ENCODE measurements around the gene BAX. TPM values are rescaled to one million over a fixed set of nuclear protein-coding genes. Genes with fewer than 3 reads are reported as not detected.
A peak's percentile ranks its signal among the peaks of the same experiment; 100 is the strongest.
"Not testable (repeated sequence)": the region's sequence is repeated elsewhere in the genome, so short reads cannot be mapped to it uniquely, and the experiment has no call there.

The BAX gene
- polyA plus RNA-seq, 4 donors: 138 to 199 (median 162) TPM

GRCh38 chr19:48913114-48913889 is 41.4 kb upstream of the BAX start:
- Histone ChIP-seq H3K9me3 (ENCODE audit: control insufficient read depth in 2 of 2, insufficient read depth in 1 of 2, low read depth in 1 of 2, low read length in 1 of 2) (no peaks in the 10 kb centered on the region), H3K27ac (ENCODE audit: low read depth in 1 of 3, low read length in 2 of 3) (no peak overlapping the region), H3K27me3 (ENCODE audit: control insufficient read depth in 3 of 3, insufficient read depth in 3 of 3, low read length in 3 of 3) (no peaks in the 10 kb centered on the region), H3K4me1 (ENCODE audit: control insufficient read depth in 3 of 3, insufficient read depth in 2 of 3, low read depth in 1 of 3, low read length in 2 of 3) (peaks cover 0 to 5% (median 0%) of the 10 kb centered on the region in 3 donors), H3K4me3 (ENCODE audit: low read depth in 1 of 3, low read length in 3 of 3) (no peak overlapping the region), H3K36me3 (ENCODE audit: control insufficient read depth in 3 of 3, insufficient read depth in 2 of 3, low read depth in 1 of 3, low read length in 3 of 3) (peaks cover 22 to 98% (median 26%) of the 10 kb centered on the region in 3 donors)
- WGBS, 3 donors: 92 to 94% (median 93%) methylated on average over 9 of the region's 9 CpGs
- no peak for DNase-seq
- no peak for FAIRE-seq

GRCh38 chr19:48914181-48914580 is 40.5 kb upstream of the BAX start:
- Histone ChIP-seq H3K27ac (ENCODE audit: low read depth in 1 of 3, low read length in 2 of 3) (no peak overlapping the region), H3K36me3 (ENCODE audit: control insufficient read depth in 3 of 3, insufficient read depth in 2 of 3, low read depth in 1 of 3, low read length in 3 of 3) (peaks cover 24 to 98% (median 33%) of the 10 kb centered on the region in 3 donors), H3K4me1 (ENCODE audit: control insufficient read depth in 3 of 3, insufficient read depth in 2 of 3, low read depth in 1 of 3, low read length in 2 of 3) (no peaks in the 10 kb centered on the region), H3K9me3 (ENCODE audit: control insufficient read depth in 2 of 2, insufficient read depth in 1 of 2, low read depth in 1 of 2, low read length in 1 of 2) (no peaks in the 10 kb centered on the region), H3K4me3 (ENCODE audit: low read depth in 1 of 3, low read length in 3 of 3) (no peak overlapping the region), H3K27me3 (ENCODE audit: control insufficient read depth in 3 of 3, insufficient read depth in 3 of 3, low read length in 3 of 3) (no peaks in the 10 kb centered on the region)
- DNase-seq: no peak
- WGBS, 3 donors: 94 to 97% (median 95%) methylated on average over 8 of the region's 8 CpGs
- FAIRE-seq: no peak

GRCh38 chr19:48915757-48916156 is 38.9 kb upstream of the BAX start:
- Histone ChIP-seq H3K36me3 (ENCODE audit: control insufficient read depth in 3 of 3, insufficient read depth in 2 of 3, low read depth in 1 of 3, low read length in 3 of 3) (peaks cover 19 to 96% (median 27%) of the 10 kb centered on the region in 3 donors), H3K9me3 (ENCODE audit: control insufficient read depth in 2 of 2, insufficient read depth in 1 of 2, low read depth in 1 of 2, low read length in 1 of 2) (no peaks in the 10 kb centered on the region), H3K27ac (ENCODE audit: low read depth in 1 of 3, low read length in 2 of 3) (no peak overlapping the region), H3K27me3 (ENCODE audit: control insufficient read depth in 3 of 3, insufficient read depth in 3 of 3, low read length in 3 of 3) (no peaks in the 10 kb centered on the region), H3K4me3 (ENCODE audit: low read depth in 1 of 3, low read length in 3 of 3) (no peak overlapping the region), H3K4me1 (ENCODE audit: control insufficient read depth in 3 of 3, insufficient read depth in 2 of 3, low read depth in 1 of 3, low read length in 2 of 3) (no peaks in the 10 kb centered on the region)
- no peak for DNase-seq
- 87 to 92% (median 88%) methylated on average over 8 of the region's 8 CpGs for WGBS, 3 donors
- FAIRE-seq: no peak

GRCh38 chr19:48918071-48918470 is 36.6 kb upstream of the BAX start:
- peaks cover 18 to 95% (median 33%) of the 10 kb centered on the region in 3 donors for H3K36me3 ChIP-seq (ENCODE audit: control insufficient read depth in 3 of 3, insufficient read depth in 2 of 3, low read depth in 1 of 3, low read length in 3 of 3)
- no peak overlapping the region for H3K27ac ChIP-seq (ENCODE audit: low read depth in 1 of 3, low read length in 2 of 3)
- WGBS, 3 donors: 72 to 90% (median 80%) methylated on average over 6 of the region's 6 CpGs
- H3K27me3 ChIP-seq (ENCODE audit: control insufficient read depth in 3 of 3, insufficient read depth in 3 of 3, low read length in 3 of 3): no peaks in the 10 kb centered on the region
- H3K4me3 ChIP-seq (ENCODE audit: low read depth in 1 of 3, low read length in 3 of 3): no peak overlapping the region
- H3K9me3 ChIP-seq (ENCODE audit: control insufficient read depth in 2 of 2, insufficient read depth in 1 of 2, low read depth in 1 of 2, low read length in 1 of 2): no peaks in the 10 kb centered on the region
- no peaks in the 10 kb centered on the region for H3K4me1 ChIP-seq (ENCODE audit: control insufficient read depth in 3 of 3, insufficient read depth in 2 of 3, low read depth in 1 of 3, low read length in 2 of 3)
- FAIRE-seq (no peak), DNase-seq (no peak)

- DNase-seq: peak in 1 of 2 donors; percentile 25
- Histone ChIP-seq H3K36me3 (ENCODE audit: control insufficient read depth in 3 of 3, insufficient read depth in 2 of 3, low read depth in 1 of 3, low read length in 3 of 3) (peaks cover 21 to 95% (median 29%) of the 10 kb centered on the region in 3 donors), H3K27ac (ENCODE audit: low read depth in 1 of 3, low read length in 2 of 3) (no peak overlapping the region), H3K4me1 (ENCODE audit: control insufficient read depth in 3 of 3, insufficient read depth in 2 of 3, low read depth in 1 of 3, low read length in 2 of 3) (no peaks in the 10 kb centered on the region), H3K4me3 (ENCODE audit: low read depth in 1 of 3, low read length in 3 of 3) (no peak overlapping the region), H3K9me3 (ENCODE audit: control insufficient read depth in 2 of 2, insufficient read depth in 1 of 2, low read depth in 1 of 2, low read length in 1 of 2) (no peaks in the 10 kb centered on the region), H3K27me3 (ENCODE audit: control insufficient read depth in 3 of 3, insufficient read depth in 3 of 3, low read length in 3 of 3) (no peaks in the 10 kb centered on the region)
- WGBS, 3 donors: 88 to 91% (median 91%) methylated on average over 18 of the region's 18 CpGs
- no peak for FAIRE-seq
These were observed 35.9 kb upstream of the BAX start for GRCh38 chr19:48918801-48919247.

GRCh38 chr19:48919271-48919670 is 35.4 kb upstream of the BAX start:
- H3K4me3 ChIP-seq (ENCODE audit: low read depth in 1 of 3, low read length in 3 of 3); H3K27ac ChIP-seq (ENCODE audit: low read depth in 1 of 3, low read length in 2 of 3); H3K27me3 ChIP-seq (ENCODE audit: control insufficient read depth in 3 of 3, insufficient read depth in 3 of 3, low read length in 3 of 3); H3K9me3 ChIP-seq (ENCODE audit: control insufficient read depth in 2 of 2, insufficient read depth in 1 of 2, low read depth in 1 of 2, low read length in 1 of 2); FAIRE-seq; H3K4me1 ChIP-seq (ENCODE audit: control insufficient read depth in 3 of 3, insufficient read depth in 2 of 3, low read depth in 1 of 3, low read length in 2 of 3); DNase-seq: not testable (repeated sequence)
- 94 to 96% (median 96%) methylated on average over 8 of the region's 8 CpGs for WGBS, 3 donors
- H3K36me3 ChIP-seq (ENCODE audit: control insufficient read depth in 3 of 3, insufficient read depth in 2 of 3, low read depth in 1 of 3, low read length in 3 of 3): peaks cover 19 to 92% (median 29%) of the 10 kb centered on the region in 3 donors

GRCh38 chr19:48920949-48921348 is 33.7 kb upstream of the BAX start:
- FAIRE-seq (no peak), DNase-seq (no peak)
- no peaks in the 10 kb centered on the region for H3K9me3 ChIP-seq (ENCODE audit: control insufficient read depth in 2 of 2, insufficient read depth in 1 of 2, low read depth in 1 of 2, low read length in 1 of 2)
- peaks cover 15 to 80% (median 29%) of the 10 kb centered on the region in 3 donors for H3K36me3 ChIP-seq (ENCODE audit: control insufficient read depth in 3 of 3, insufficient read depth in 2 of 3, low read depth in 1 of 3, low read length in 3 of 3)
- no peak overlapping the region for H3K4me3 ChIP-seq (ENCODE audit: low read depth in 1 of 3, low read length in 3 of 3)
- H3K4me1 ChIP-seq (ENCODE audit: control insufficient read depth in 3 of 3, insufficient read depth in 2 of 3, low read depth in 1 of 3, low read length in 2 of 3): no peaks in the 10 kb centered on the region
- no peaks in the 10 kb centered on the region for H3K27me3 ChIP-seq (ENCODE audit: control insufficient read depth in 3 of 3, insufficient read depth in 3 of 3, low read length in 3 of 3)
- no peak overlapping the region for H3K27ac ChIP-seq (ENCODE audit: low read depth in 1 of 3, low read length in 2 of 3)
- 87 to 88% (median 87%) methylated on average over 10 of the region's 10 CpGs for WGBS, 3 donors

- Histone ChIP-seq H3K4me1 (ENCODE audit: control insufficient read depth in 3 of 3, insufficient read depth in 2 of 3, low read depth in 1 of 3, low read length in 2 of 3) (no peaks in the 10 kb centered on the region), H3K9me3 (ENCODE audit: control insufficient read depth in 2 of 2, insufficient read depth in 1 of 2, low read depth in 1 of 2, low read length in 1 of 2) (no peaks in the 10 kb centered on the region), H3K4me3 (ENCODE audit: low read depth in 1 of 3, low read length in 3 of 3) (no peak overlapping the region), H3K27me3 (ENCODE audit: control insufficient read depth in 3 of 3, insufficient read depth in 3 of 3, low read length in 3 of 3) (no peaks in the 10 kb centered on the region), H3K27ac (ENCODE audit: low read depth in 1 of 3, low read length in 2 of 3) (no peak overlapping the region), H3K36me3 (ENCODE audit: control insufficient read depth in 3 of 3, insufficient read depth in 2 of 3, low read depth in 1 of 3, low read length in 3 of 3) (peaks cover 12 to 71% (median 29%) of the 10 kb centered on the region in 3 donors)
- FAIRE-seq: no peak
- 93 to 99% (median 98%) methylated on average over 10 to 12 of the region's 12 CpGs for WGBS, 3 donors
- DNase-seq: no peak
These were observed 32.8 kb upstream of the BAX start for GRCh38 chr19:48921721-48922500.

All from small intestine (tissue), 7 donors.